ENCODE data around the gene MYOT.

DNA sequence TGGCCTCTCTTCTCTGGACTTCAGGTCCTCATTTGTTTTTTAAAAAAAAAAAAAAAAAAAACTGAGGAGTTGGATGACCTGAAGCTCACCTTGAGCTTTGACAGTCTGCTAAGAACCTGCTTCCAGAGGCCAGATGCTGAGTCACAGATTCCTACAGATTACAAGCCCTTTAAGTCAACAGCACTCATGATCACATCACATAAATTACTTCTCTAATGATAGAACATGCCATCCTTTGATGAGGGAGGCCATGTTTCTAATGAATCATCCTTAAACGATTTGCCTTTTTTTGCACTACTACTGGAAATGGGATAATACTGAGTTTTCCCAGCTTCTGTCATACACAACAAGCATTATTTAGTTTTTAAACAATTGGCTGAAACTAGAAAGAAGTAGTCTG is 34.2 kb upstream of the MYOT start:
- TF ChIP-seq EZH2 (IDR thresholded peaks at IDR 0.05; ENCODE audit: insufficient read depth, poor library complexity, severe bottlenecking) (no peak), EZH2phosphoT487 (IDR thresholded peaks at IDR 0.05; ENCODE audit: insufficient read depth, low read depth) (peak; percentile 81; the same call in 1 of the 2 replicates)

Data from GM23248 (cell line).